Activated T-helper 17 cell treated with anti-CD3 and anti-CD28 coated beads, Interleukin-2, amount 50 U/mL, for 72 hours (primary cell): ENCODE data around the gene EFHC2. TPM values are rescaled to one million over a fixed set of nuclear protein-coding genes. Genes with fewer than 3 reads are reported as not detected.

Source experiments
- ATAC-seq: fragments of 150-1000 bp; cut with Tn5 transposase; replicated peaks from 2 replicates; pipeline ENCODE4 v1.10.0; 2021; ENCODE audit warnings: mild to moderate bottlenecking, moderate library complexity
- H3K27ac Mint-ChIP-seq: one replicate; pipeline ENCODE4 v1.8.0; 2022; ENCODE audit warnings: mixed read lengths
- H3K27me3 Mint-ChIP-seq: one replicate; pipeline ENCODE4 v1.8.0; 2022; ENCODE audit warnings: mixed read lengths
- H3K36me3 Mint-ChIP-seq: one replicate; pipeline ENCODE4 v1.8.0; 2022; ENCODE audit warnings: low read depth, mild to moderate bottlenecking, mixed read lengths
- H3K4me1 Mint-ChIP-seq: one replicate; pipeline ENCODE4 v1.8.0; 2022; ENCODE audit warnings: mixed read lengths
- H3K4me3 Mint-ChIP-seq: one replicate; pipeline ENCODE4 v1.8.0; 2022; ENCODE audit warnings: mild to moderate bottlenecking, mixed read lengths
- H3K9me3 Mint-ChIP-seq: one replicate; pipeline ENCODE4 v1.8.0; 2022; ENCODE audit warnings: mixed read lengths
- total RNA-seq, 2 donors: library from RNA; stranded (reverse); gene quantifications; one replicate each; pipeline ENCODE4 v1.2.3, GENCODE V29; 2022

Gene EFHC2
- total RNA-seq, 2 donors from 2014 or later, result 0.13 to 0.15 TPM

GRCh38 chrX:44314808-44315207, 28.7 kb downstream of the EFHC2 start:
- no peaks in the 10 kb centered on the region for H3K36me3 Mint-ChIP-seq
- ATAC-seq, result no peak
- no peak overlapping the region for H3K4me3 Mint-ChIP-seq
- H3K27me3 Mint-ChIP-seq, result no peaks in the 10 kb centered on the region
- no peak overlapping the region for H3K27ac Mint-ChIP-seq
- H3K4me1 Mint-ChIP-seq, result no peaks in the 10 kb centered on the region
- no peaks in the 10 kb centered on the region for H3K9me3 Mint-ChIP-seq

GRCh38 chrX:44314259-44314734, 29.2 kb downstream of the EFHC2 start:
- Mint-ChIP-seq H3K27me3 (no peaks in the 10 kb centered on the region), H3K36me3 (no peaks in the 10 kb centered on the region), H3K27ac (no peak overlapping the region), H3K4me1 (no peaks in the 10 kb centered on the region), H3K4me3 (no peak overlapping the region), H3K9me3 (no peaks in the 10 kb centered on the region)
- peak; percentile 52 for ATAC-seq

- Mint-ChIP-seq H3K27ac (no peak overlapping the region), H3K27me3 (no peaks in the 10 kb centered on the region), H3K4me3 (no peak overlapping the region), H3K4me1 (no peaks in the 10 kb centered on the region), H3K36me3 (no peaks in the 10 kb centered on the region), H3K9me3 (no peaks in the 10 kb centered on the region)
- ATAC-seq, result no peak
Measured at GRCh38 chrX:44312421-44312820, 31.1 kb downstream of the EFHC2 start.

- no peak overlapping the region for H3K4me3 Mint-ChIP-seq
- no peaks in the 10 kb centered on the region for H3K9me3 Mint-ChIP-seq
- ATAC-seq, result no peak
- H3K27ac Mint-ChIP-seq, result no peak overlapping the region
- H3K36me3 Mint-ChIP-seq, result no peaks in the 10 kb centered on the region
- no peaks in the 10 kb centered on the region for H3K4me1 Mint-ChIP-seq
- no peaks in the 10 kb centered on the region for H3K27me3 Mint-ChIP-seq
Measured at GRCh38 chrX:44310227-44310626, 33.2 kb downstream of the EFHC2 start.

- H3K9me3 Mint-ChIP-seq, result no peaks in the 10 kb centered on the region
Measured at GRCh38 chrX:44308869-44309268, 34.6 kb downstream of the EFHC2 start.

GRCh38 chrX:44306356-44306755, 37.1 kb downstream of the EFHC2 start:
- Mint-ChIP-seq H3K36me3 (no peaks in the 10 kb centered on the region), H3K27me3 (no peaks in the 10 kb centered on the region), H3K4me3 (no peak overlapping the region), H3K9me3 (no peaks in the 10 kb centered on the region), H3K27ac (no peak overlapping the region), H3K4me1 (no peaks in the 10 kb centered on the region)
- no peak for ATAC-seq

More at GRCh38 chrX:44308869-44309268, 34.6 kb downstream of the EFHC2 start:
- no peak overlapping the region for H3K27ac Mint-ChIP-seq
- H3K4me3 Mint-ChIP-seq, result no peak overlapping the region
- H3K4me1 Mint-ChIP-seq, result no peaks in the 10 kb centered on the region
- no peak for ATAC-seq
- H3K27me3 Mint-ChIP-seq, result no peaks in the 10 kb centered on the region
- no peaks in the 10 kb centered on the region for H3K36me3 Mint-ChIP-seq

GRCh38 chrX:44305921-44306320, 37.6 kb downstream of the EFHC2 start:
- Mint-ChIP-seq H3K27me3 (no peaks in the 10 kb centered on the region), H3K4me3 (no peak overlapping the region), H3K9me3 (no peaks in the 10 kb centered on the region), H3K4me1 (no peaks in the 10 kb centered on the region), H3K27ac (no peak overlapping the region), H3K36me3 (no peaks in the 10 kb centered on the region)
- ATAC-seq, result no peak

- Mint-ChIP-seq H3K27me3 (no peaks in the 10 kb centered on the region), H3K36me3 (no peaks in the 10 kb centered on the region), H3K9me3 (no peaks in the 10 kb centered on the region), H3K27ac (no peak overlapping the region), H3K4me3 (no peak overlapping the region), H3K4me1 (no peaks in the 10 kb centered on the region)
- ATAC-seq, result no peak
Measured at GRCh38 chrX:44303119-44303518, 40.4 kb downstream of the EFHC2 start.

GRCh38 chrX:44299177-44299576, 44.3 kb downstream of the EFHC2 start:
- Mint-ChIP-seq H3K36me3 (no peaks in the 10 kb centered on the region), H3K9me3 (no peaks in the 10 kb centered on the region), H3K27me3 (no peaks in the 10 kb centered on the region), H3K27ac (no peak overlapping the region), H3K4me3 (no peak overlapping the region), H3K4me1 (no peaks in the 10 kb centered on the region)
- ATAC-seq, result no peak

GRCh38 chrX:44291468-44292092, 51.9 kb downstream of the EFHC2 start:
- H3K36me3 Mint-ChIP-seq, result no peaks in the 10 kb centered on the region
- H3K27ac Mint-ChIP-seq, result no peak overlapping the region
- H3K4me1 Mint-ChIP-seq, result no peaks in the 10 kb centered on the region
- no peak for ATAC-seq
- H3K4me3 Mint-ChIP-seq, result no peak overlapping the region
- no peaks in the 10 kb centered on the region for H3K27me3 Mint-ChIP-seq
- no peaks in the 10 kb centered on the region for H3K9me3 Mint-ChIP-seq

GRCh38 chrX:44290718-44291117, 52.8 kb downstream of the EFHC2 start:
- no peaks in the 10 kb centered on the region for H3K36me3 Mint-ChIP-seq
- no peaks in the 10 kb centered on the region for H3K4me1 Mint-ChIP-seq
- no peak overlapping the region for H3K27ac Mint-ChIP-seq
- ATAC-seq, result no peak
- H3K4me3 Mint-ChIP-seq, result no peak overlapping the region
- no peaks in the 10 kb centered on the region for H3K9me3 Mint-ChIP-seq
- no peaks in the 10 kb centered on the region for H3K27me3 Mint-ChIP-seq

- ATAC-seq, result no peak
- Mint-ChIP-seq H3K4me3 (no peak overlapping the region), H3K36me3 (no peaks in the 10 kb centered on the region), H3K27ac (no peak overlapping the region), H3K27me3 (no peaks in the 10 kb centered on the region), H3K9me3 (no peaks in the 10 kb centered on the region), H3K4me1 (no peaks in the 10 kb centered on the region)
Measured at GRCh38 chrX:44282753-44283152, 60.7 kb downstream of the EFHC2 start.

- ATAC-seq, result no peak
- peaks cover 3% of the 10 kb centered on the region for H3K4me1 Mint-ChIP-seq
- H3K9me3 Mint-ChIP-seq, result no peaks in the 10 kb centered on the region
- H3K27me3 Mint-ChIP-seq, result no peaks in the 10 kb centered on the region
- H3K27ac Mint-ChIP-seq, result no peak overlapping the region
- no peak overlapping the region for H3K4me3 Mint-ChIP-seq
- H3K36me3 Mint-ChIP-seq, result no peaks in the 10 kb centered on the region
Measured at GRCh38 chrX:44280116-44280515, 63.4 kb downstream of the EFHC2 start.

- Mint-ChIP-seq H3K27ac (no peak overlapping the region), H3K4me1 (peaks cover 5% of the 10 kb centered on the region), H3K27me3 (no peaks in the 10 kb centered on the region), H3K36me3 (no peaks in the 10 kb centered on the region), H3K4me3 (no peak overlapping the region), H3K9me3 (peaks cover 4% of the 10 kb centered on the region)
- ATAC-seq, result no peak
Measured at GRCh38 chrX:44274096-44274495, 69.4 kb downstream of the EFHC2 start.

GRCh38 chrX:44267861-44268260, 75.6 kb downstream of the EFHC2 start:
- no peaks in the 10 kb centered on the region for H3K36me3 Mint-ChIP-seq
- H3K4me3 Mint-ChIP-seq, result no peak overlapping the region
- no peaks in the 10 kb centered on the region for H3K27me3 Mint-ChIP-seq
- H3K4me1 Mint-ChIP-seq, result peaks cover 14% of the 10 kb centered on the region
- peaks cover 4% of the 10 kb centered on the region for H3K9me3 Mint-ChIP-seq
- H3K27ac Mint-ChIP-seq, result no peak overlapping the region
- ATAC-seq, result no peak

GRCh38 chrX:44267116-44267515, 76.4 kb downstream of the EFHC2 start:
- ATAC-seq, result no peak
- Mint-ChIP-seq H3K27me3 (no peaks in the 10 kb centered on the region), H3K36me3 (no peaks in the 10 kb centered on the region), H3K4me1 (peaks cover 14% of the 10 kb centered on the region), H3K9me3 (peaks cover 4% of the 10 kb centered on the region), H3K4me3 (no peak overlapping the region), H3K27ac (no peak overlapping the region)
